Tibial nerve (tissue), 4 donors: ENCODE results near the gene PPP1R14C.

Source experiments
- CTCF ChIP-seq, 5 experiments: fragments of 200-600 bp in 3 of 5; fragments of 450-650 bp in 2 of 5; sonication (generic) in 3 of 5; IDR thresholded peaks; one replicate each; pipeline ENCODE4 v1.5.1; 2016 to 2019; ENCODE audit warnings: antibody characterized with exemption in 5 of 5, mild to moderate bottlenecking in 3 of 5, moderate library complexity in 2 of 5
- EP300 ChIP-seq, 2 donors: sonication (generic); formaldehyde crosslinking; IDR thresholded peaks; one replicate each; pipeline ENCODE4 v1.6.1; 2017; ENCODE audit warnings: antibody characterized with exemption in 2 of 2, mild to moderate bottlenecking in 1 of 2

GRCh38 chr6:150118627-150119026 is 24.2 kb upstream of the PPP1R14C start:
- TF ChIP-seq EP300 (IDR thresholded peaks at IDR 0.05) (no peak), CTCF (IDR thresholded peaks at IDR 0.05) (no peak)
